ENCODE data around the gene ZBED3. TPM values are rescaled to one million over a fixed set of nuclear protein-coding genes. Genes with fewer than 3 reads are reported as not detected.

Gene ZBED3
- total and polyA plus RNA-seq, 9 of the 15 experiments (the other 6 are each of a cell fraction or from before 2014, with no cell fraction given) = 0.01 to 0.03 (median 0.01) TPM; not detected in 5

GRCh38 chr5:77030097-77031071 lies 56.7 kb downstream of the ZBED3 start, which contains the start of gene AGGF1 (continued):
- TF ChIP-seq RERE (CRISPR knock-in tag; IDR thresholded peaks at IDR 0.05; ENCODE audit: borderline replicate concordance) = no peak
- TF ChIP-seq ZNF280A (IDR thresholded peaks at IDR 0.05; ENCODE audit: low read depth, partially characterized antibody) = no peak
- TF ChIP-seq MED1 (CRISPR knock-in tag; IDR thresholded peaks at IDR 0.05; ENCODE audit: borderline replicate concordance) = no peak
- peak; percentile 52; the same call in 1 of the 2 replicates for TF ChIP-seq RNF2 (IDR thresholded peaks at IDR 0.05)
- no peak for TF ChIP-seq VEZF1 (CRISPR knock-in tag; IDR thresholded peaks at IDR 0.05)
- TF ChIP-seq ZNF263 (CRISPR knock-in tag; IDR thresholded peaks at IDR 0.05; ENCODE audit: borderline replicate concordance) = peak; percentile 52; the same call in 1 of the 2 replicates
- no peak for TF ChIP-seq ZBED1 (IDR thresholded peaks at IDR 0.05)
- TF ChIP-seq MXD1 (CRISPR knock-in tag; IDR thresholded peaks at IDR 0.05; ENCODE audit: borderline replicate concordance, poor library complexity, severe bottlenecking) = no peak
- TF ChIP-seq ETV5 (CRISPR knock-in tag; IDR thresholded peaks at IDR 0.05; ENCODE audit: low read depth) = peak; percentile 76
- TF ChIP-seq BHLHE40 (IDR thresholded peaks at IDR 0.05; ENCODE audit: low read length) = peak; percentile 89
- TF ChIP-seq ZFX (CRISPR knock-in tag; IDR thresholded peaks at IDR 0.05) = peak; percentile 87
- TF ChIP-seq ZNF398 (CRISPR knock-in tag; IDR thresholded peaks at IDR 0.05) = no peak
- no peak for TF ChIP-seq MAFG (tag; conservative IDR thresholded peaks at IDR 0.05)

Measured in K562 (cell line).